Islet precursor cell (in vitro differentiated cells): Measurements from ENCODE around the gene IL5.
"Not testable (repeated sequence)": the region's sequence is repeated elsewhere in the genome, so short reads cannot be mapped to it uniquely, and the experiment has no call there.

ENCODE experiments used
- DNase-seq: peaks from one replicate; pipeline ENCODE4 v3.0.0-alpha.2; 2018

IL5 gene

GRCh38 chr5:132528866-132529634, 14.3 kb downstream of the IL5 start:
- no peak for DNase-seq

DNA sequence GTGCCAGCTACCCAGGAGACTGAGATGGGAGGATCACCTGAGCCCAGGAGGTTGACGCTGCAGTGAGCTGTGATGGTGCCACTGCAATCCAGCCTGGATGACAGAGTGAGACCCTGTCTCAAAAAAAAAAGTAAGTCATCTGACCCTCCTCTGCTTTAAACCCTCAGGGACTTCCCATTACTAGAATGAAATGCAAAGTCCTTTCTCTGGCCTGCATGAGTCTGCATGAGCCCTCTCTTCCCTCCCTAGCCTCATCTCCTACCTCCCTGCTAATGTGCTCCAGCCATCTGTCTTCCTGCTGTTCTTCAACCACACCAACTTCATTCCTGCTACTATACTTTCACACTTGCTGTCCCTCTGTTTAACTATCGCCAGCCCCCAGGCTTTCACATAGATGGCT, 15.3 kb downstream of the IL5 start:
- no peak for DNase-seq

GRCh38 chr5:132526974-132527564, 16.3 kb downstream of the IL5 start:
- DNase-seq: no peak

- DNase-seq: peak; percentile 68
Measured at GRCh38 chr5:132526290-132526973, 16.9 kb downstream of the IL5 start.

DNA sequence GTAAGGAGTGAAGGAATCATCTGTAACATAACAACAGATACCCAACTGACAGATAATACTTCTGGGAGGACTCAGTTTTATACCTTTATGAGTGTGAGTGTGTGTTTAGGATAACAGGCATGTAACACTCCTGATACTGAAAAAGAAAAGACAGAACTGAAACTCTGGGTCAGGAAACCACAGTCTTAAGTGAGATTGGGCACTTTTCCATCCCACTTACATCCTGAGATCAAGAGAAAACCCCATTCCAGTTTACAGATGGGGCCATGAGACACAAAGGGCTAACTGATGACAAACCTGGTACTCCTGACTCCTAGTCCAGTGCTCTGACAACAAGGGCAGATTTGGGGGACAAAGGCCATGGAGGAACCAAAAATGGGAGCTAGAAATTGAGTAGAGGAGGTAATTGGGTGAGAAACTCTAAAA, 18.0 kb downstream of the IL5 start:
- DNase-seq: no peak

- DNase-seq: not testable (repeated sequence)
Measured at GRCh38 chr5:132524877-132525276, 18.4 kb downstream of the IL5 start.

DNA sequence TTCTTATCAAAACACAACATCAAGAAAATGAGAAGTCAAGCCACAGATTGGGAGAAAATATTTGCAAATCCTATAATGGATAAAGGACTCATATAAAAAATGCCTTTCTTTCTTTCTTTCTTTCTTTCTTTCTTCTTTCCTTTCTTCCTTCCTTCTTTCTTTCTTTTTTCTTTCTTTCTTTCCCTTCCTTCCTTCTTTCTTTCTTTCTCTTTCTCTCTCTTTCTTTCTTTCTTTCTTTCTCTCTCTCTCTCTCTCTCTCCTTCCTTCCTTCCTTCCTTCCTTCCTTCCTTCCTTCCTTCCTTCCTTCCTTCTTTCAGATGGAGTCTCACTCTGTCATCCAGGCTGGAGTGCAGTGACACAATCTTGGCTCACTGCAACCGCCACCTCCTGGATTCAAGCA, 21.3 kb downstream of the IL5 start:
- DNase-seq: not testable (repeated sequence)

DNA sequence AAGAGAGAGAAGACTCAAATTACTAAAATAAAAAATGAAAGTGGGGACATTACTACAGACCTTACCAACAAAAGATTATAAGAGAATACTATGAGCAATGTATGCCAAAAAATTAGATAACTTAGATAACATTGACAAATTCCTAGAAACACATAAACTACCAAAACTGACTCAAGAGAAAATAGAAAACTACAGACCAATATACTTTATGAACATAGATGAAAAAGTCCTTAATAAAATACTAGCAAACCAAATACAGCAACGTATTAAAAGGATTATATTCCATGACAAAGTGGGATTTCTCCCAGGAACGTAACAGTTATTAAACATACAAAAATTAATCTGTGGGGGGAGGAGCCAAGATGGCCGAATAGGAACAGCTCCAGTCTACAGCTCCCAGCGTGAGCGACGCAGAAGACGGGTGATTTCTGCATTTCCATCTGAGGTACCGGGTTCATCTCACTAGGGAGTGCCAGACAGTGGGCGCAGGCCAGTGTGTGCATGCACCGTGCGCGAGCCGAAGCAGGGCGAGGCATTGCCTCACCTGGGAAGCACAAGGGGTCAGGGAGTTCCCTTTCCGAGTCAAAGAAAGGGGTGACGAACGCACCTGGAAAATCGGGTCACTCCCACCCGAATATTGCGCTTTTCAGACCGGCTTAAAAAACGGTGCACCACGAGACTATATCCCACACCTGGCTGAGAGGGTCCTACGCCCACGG, 29.5 kb downstream of the IL5 start:
- not testable (repeated sequence) for DNase-seq

DNA sequence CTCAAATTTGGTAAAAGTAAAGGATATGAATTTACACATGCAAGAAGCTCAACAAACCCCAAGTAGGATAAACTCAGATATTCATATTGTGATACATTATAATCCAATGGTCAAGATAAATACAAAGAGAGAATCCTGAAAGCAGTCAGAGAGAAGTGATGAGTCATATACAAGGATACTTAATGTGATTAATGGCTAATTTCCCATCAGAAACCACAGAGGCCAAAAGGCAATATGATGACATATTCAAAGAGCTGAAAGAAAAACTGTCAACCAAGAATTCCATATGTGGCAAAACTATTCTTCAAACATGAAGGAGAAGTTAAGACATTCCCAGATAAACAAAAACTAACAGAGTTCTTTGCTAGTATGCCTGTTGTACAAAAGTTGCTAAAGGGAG, 33.2 kb downstream of the IL5 start:
- DNase-seq: no peak

DNA sequence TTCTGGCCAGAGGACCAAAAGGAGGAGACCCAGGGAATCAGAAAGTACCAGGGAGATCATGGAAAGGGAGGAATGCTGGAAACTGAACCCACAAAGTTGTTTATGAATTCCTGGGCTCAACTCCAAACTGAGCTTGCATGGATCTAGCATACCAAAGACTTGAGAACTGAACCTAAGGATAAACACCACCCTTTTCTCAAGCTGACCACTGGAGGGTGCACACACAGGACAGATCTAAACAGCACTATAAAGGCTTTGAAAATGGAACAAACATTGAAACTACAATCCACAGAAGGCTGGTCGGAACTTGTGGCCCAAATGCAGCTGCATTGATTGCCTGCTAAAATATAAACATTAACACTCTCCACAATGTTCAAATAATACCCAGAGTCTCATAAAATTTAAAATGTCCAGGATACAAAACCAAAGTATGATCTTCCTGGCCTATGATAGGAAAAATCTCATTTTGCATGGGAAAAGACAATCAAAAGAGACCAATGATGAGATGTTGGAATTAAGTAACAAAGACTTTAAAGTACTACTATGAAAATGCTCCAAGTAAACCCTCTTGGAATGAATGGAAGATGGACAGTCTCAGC, 37.1 kb downstream of the IL5 start:
- no peak for DNase-seq

DNA sequence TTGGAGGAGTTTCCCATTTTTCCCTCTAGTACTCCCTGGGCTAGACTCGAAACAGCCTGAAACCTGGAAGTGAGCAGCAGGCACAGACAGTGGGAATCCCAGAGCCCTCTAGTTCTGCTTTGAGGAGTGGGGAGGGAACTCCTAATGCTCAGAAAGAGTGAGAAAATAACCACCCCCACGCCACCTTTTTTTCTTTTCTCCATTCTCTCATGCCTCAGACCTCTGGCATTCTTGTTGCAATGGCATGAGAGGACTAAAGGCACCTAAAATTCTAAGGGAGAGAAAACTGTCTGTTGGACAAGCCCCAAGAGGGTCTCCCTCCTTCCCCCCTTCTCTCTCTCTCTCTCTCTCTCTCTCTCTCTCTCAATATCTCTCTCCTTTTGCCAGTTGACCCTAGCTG, 37.7 kb downstream of the IL5 start:
- DNase-seq: no peak

- no peak for DNase-seq
Measured at GRCh38 chr5:132504746-132505145, 38.6 kb downstream of the IL5 start.

- DNase-seq: no peak
Measured at GRCh38 chr5:132503244-132503643, 40.1 kb downstream of the IL5 start.

GRCh38 chr5:132501961-132502931, 41.1 kb downstream of the IL5 start:
- DNase-seq: no peak

- DNase-seq: no peak
Measured at GRCh38 chr5:132501629-132501956, 41.7 kb downstream of the IL5 start.

GRCh38 chr5:132500931-132501628, 42.2 kb downstream of the IL5 start:
- peak; percentile 66 for DNase-seq

- DNase-seq: peak; percentile 45
Measured at GRCh38 chr5:132500244-132500930, 42.9 kb downstream of the IL5 start.

- DNase-seq: peak; percentile 80
Measured at GRCh38 chr5:132499440-132500243, 43.7 kb downstream of the IL5 start.

DNA sequence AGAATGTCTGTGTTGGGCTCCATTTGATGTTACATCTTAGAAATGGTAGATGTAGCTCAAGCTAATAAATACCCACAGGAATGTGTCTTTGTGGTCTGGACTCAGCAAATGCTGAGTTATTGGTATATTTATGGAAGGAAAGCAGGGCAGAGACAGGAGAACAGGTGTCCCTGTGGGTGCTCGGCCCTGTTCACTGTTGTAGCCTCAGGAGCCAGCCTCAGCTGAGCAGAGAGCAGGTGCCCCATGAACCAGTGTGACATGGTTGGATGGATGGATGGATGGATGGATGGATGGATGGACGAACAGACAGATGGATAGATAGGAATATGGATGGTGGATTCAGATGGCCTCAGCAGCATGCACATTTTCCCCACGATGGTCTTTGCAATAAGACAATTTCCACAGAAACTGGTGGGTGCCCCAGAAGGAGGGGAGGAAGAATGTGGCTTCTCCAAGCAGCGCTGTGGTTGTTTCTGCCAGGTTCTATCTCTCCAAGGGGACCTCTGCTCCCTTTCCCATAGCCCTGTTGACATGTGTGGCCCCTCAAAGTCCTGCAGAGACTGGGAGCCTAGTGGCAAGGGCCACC, 44.5 kb downstream of the IL5 start:
- peak; percentile 29 for DNase-seq
